Measurements from ENCODE around the gene MAD2L2.

MAD2L2 gene

DNA sequence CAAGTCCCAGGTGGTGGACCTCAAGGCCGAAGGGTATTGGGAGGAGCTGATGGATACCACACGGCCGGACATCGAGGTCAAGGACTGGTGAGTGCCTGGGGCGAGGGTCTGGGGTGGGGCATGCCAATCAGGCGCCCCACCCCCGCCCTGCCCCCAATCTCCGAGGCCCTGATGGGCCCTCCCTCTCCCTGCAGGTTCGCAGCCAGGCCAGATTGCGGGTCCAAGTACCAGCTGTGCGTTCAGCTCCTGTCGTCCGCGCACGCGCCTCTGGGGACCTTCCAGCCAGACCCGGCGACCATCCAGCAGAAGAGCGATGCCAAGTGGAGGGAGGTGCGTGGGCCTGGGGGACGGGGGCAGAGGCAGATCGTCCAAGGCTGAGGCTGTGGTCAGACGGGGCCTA is 22.4 kb downstream of the MAD2L2 start:
- H3K4me3 ChIP-seq (ENCODE audit: low read depth in 1 of 2, low read length in 2 of 2): no peak overlapping the region
- H3K27me3 ChIP-seq (ENCODE audit: control insufficient read depth in 1 of 2, insufficient read depth in 2 of 2, low read length in 2 of 2): no peaks in the 10 kb centered on the region
- H3K9me3 ChIP-seq (ENCODE audit: low read length): no peaks in the 10 kb centered on the region
- peaks cover 9% of the 10 kb centered on the region for H3K4me1 ChIP-seq (ENCODE audit: insufficient read depth, low read length)
- no peak overlapping the region for H3K9ac ChIP-seq (ENCODE audit: low read length)
- no peak overlapping the region for H3K27ac ChIP-seq (ENCODE audit: low read depth, low read length)
- peaks cover 16% of the 10 kb centered on the region for H3K36me3 ChIP-seq (ENCODE audit: insufficient read depth, low read length)

DNA sequence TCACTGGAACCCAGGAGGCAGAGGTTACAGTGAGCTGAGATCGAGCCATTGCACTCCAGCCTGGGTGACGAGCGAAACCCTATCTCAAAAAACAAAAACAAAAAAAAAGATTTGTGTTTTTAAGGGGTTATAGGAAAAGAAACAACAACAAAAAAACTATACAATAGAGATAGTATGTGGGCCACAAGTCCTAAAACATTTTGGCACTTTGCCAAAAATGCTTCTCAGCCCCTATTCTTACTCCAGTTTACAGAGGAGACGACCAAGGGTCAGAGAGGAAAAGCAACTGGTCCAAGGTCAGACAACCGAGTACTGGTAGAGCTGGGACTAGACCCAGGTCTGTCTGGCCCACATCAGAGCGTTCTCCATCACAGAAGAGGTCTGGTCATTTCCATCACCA is 23.3 kb downstream of the MAD2L2 start:
- H3K4me3 ChIP-seq (ENCODE audit: low read depth in 1 of 2, low read length in 2 of 2): no peak overlapping the region
- no peaks in the 10 kb centered on the region for H3K9me3 ChIP-seq (ENCODE audit: low read length)
- H3K9ac ChIP-seq (ENCODE audit: low read length): no peak overlapping the region
- peaks cover 16% of the 10 kb centered on the region for H3K36me3 ChIP-seq (ENCODE audit: insufficient read depth, low read length)
- H3K27ac ChIP-seq (ENCODE audit: low read depth, low read length): no peak overlapping the region
- no peaks in the 10 kb centered on the region for H3K27me3 ChIP-seq (ENCODE audit: control insufficient read depth in 1 of 2, insufficient read depth in 2 of 2, low read length in 2 of 2)
- peaks cover 9% of the 10 kb centered on the region for H3K4me1 ChIP-seq (ENCODE audit: insufficient read depth, low read length)

- Histone ChIP-seq H3K4me3 (ENCODE audit: low read depth in 1 of 2, low read length in 2 of 2) (peak overlapping the region; percentile 47), H3K9me3 (ENCODE audit: low read length) (no peaks in the 10 kb centered on the region), H3K4me1 (ENCODE audit: insufficient read depth, low read length) (peaks cover 11% of the 10 kb centered on the region), H3K27me3 (ENCODE audit: control insufficient read depth in 1 of 2, insufficient read depth in 2 of 2, low read length in 2 of 2) (peaks cover 1 to 8% of the 10 kb centered on the region in 2 donors), H3K27ac (ENCODE audit: low read depth, low read length) (no peak overlapping the region), H3K36me3 (ENCODE audit: insufficient read depth, low read length) (peaks cover 4% of the 10 kb centered on the region), H3K9ac (ENCODE audit: low read length) (peak overlapping the region; percentile 44)
Measured at GRCh38 chr1:11654939-11655808, 25.8 kb downstream of the MAD2L2 start.

- H3K4me1 ChIP-seq (ENCODE audit: insufficient read depth, low read length): peaks cover 16% of the 10 kb centered on the region
- H3K9ac ChIP-seq (ENCODE audit: low read length): peak within 1 kb of the TSS; percentile 44
- peaks cover 9 to 16% of the 10 kb centered on the region in 2 donors for H3K27me3 ChIP-seq (ENCODE audit: control insufficient read depth in 1 of 2, insufficient read depth in 2 of 2, low read length in 2 of 2)
Measured at GRCh38 chr1:11654137-11654938, 26.6 kb downstream of the MAD2L2 start, which contains the start of the genes FBXO2 and FBXO44. FBXO2 (minus strand) TSS chr1:11654429; CDS start chr1:11654340, 89 bp downstream. FBXO44 (plus strand) TSS chr1:11654877; CDS start chr1:11655836, 959 bp downstream.

GRCh38 chr1:11653861-11654136 is 27.1 kb downstream of the MAD2L2 start:
- H3K9me3 ChIP-seq (ENCODE audit: low read length): no peaks in the 10 kb centered on the region
- peaks cover 4% of the 10 kb centered on the region for H3K36me3 ChIP-seq (ENCODE audit: insufficient read depth, low read length)
- no peak overlapping the region for H3K4me3 ChIP-seq (ENCODE audit: low read depth in 1 of 2, low read length in 2 of 2)
- peaks cover 16% of the 10 kb centered on the region for H3K4me1 ChIP-seq (ENCODE audit: insufficient read depth, low read length)
- H3K9ac ChIP-seq (ENCODE audit: low read length): no peak overlapping the region
- peaks cover 10 to 18% of the 10 kb centered on the region in 2 donors for H3K27me3 ChIP-seq (ENCODE audit: control insufficient read depth in 1 of 2, insufficient read depth in 2 of 2, low read length in 2 of 2)
- no peak overlapping the region for H3K27ac ChIP-seq (ENCODE audit: low read depth, low read length)

More at GRCh38 chr1:11654137-11654938, 26.6 kb downstream of the MAD2L2 start, which contains the start of the genes FBXO2 and FBXO44:
- Histone ChIP-seq H3K27ac (ENCODE audit: low read depth, low read length) (no peak within 1 kb of the TSS), H3K9me3 (ENCODE audit: low read length) (no peaks in the 10 kb centered on the region), H3K4me3 (ENCODE audit: low read depth in 1 of 2, low read length in 2 of 2) (peak within 1 kb of the TSS; percentile 47 to 68), H3K36me3 (ENCODE audit: insufficient read depth, low read length) (peaks cover 4% of the 10 kb centered on the region)

DNA sequence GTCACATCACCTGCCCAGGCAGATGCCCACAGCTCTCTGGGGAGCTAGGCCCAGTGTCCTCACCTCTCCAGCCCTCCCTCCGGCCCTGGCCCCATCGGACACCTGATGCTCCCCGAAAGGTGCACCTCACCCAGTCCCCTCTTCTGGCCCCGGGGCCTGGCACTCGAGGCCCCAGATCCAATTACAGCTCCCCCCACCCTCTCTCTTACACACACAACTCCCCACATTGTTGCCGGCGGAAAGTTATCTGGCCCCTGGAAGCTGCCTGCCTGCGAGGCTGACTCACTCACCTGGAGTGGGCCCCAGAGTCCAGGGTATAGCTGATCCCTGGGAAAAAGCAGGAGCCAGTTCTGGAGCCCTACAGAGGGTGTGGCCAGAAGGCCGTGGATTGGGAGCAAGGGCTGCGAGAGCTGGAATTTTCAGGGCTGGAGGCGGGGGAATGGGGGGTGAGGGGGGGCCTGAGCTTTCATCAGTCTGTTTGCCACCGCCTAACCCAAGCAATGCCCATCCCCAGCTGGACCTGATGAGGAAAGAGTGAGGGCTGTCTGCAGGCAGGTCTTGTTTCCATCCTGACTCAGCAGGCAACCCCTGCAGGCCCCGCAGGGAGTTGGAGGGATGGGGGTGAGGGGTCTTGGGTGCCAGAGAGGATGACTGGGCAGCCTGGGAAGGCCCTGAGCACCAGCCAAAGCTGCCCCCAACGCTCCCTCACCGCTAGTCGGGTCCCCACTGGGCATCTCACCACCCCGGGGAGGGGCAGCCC is 27.7 kb downstream of the MAD2L2 start:
- peaks cover 19% of the 10 kb centered on the region for H3K4me1 ChIP-seq (ENCODE audit: insufficient read depth, low read length)
- no peak overlapping the region for H3K9ac ChIP-seq (ENCODE audit: low read length)
- no peaks in the 10 kb centered on the region for H3K9me3 ChIP-seq (ENCODE audit: low read length)
- no peak overlapping the region for H3K4me3 ChIP-seq (ENCODE audit: low read depth in 1 of 2, low read length in 2 of 2)
- no peak overlapping the region for H3K27ac ChIP-seq (ENCODE audit: low read depth, low read length)
- peaks cover 4% of the 10 kb centered on the region for H3K36me3 ChIP-seq (ENCODE audit: insufficient read depth, low read length)
- peaks cover 10 to 23% of the 10 kb centered on the region in 2 donors for H3K27me3 ChIP-seq (ENCODE audit: control insufficient read depth in 1 of 2, insufficient read depth in 2 of 2, low read length in 2 of 2)

GRCh38 chr1:11652203-11652780 is 28.7 kb downstream of the MAD2L2 start:
- no peak overlapping the region for H3K27ac ChIP-seq (ENCODE audit: low read depth, low read length)
- no peaks in the 10 kb centered on the region for H3K9me3 ChIP-seq (ENCODE audit: low read length)
- H3K4me1 ChIP-seq (ENCODE audit: insufficient read depth, low read length): peaks cover 23% of the 10 kb centered on the region
- no peak overlapping the region for H3K4me3 ChIP-seq (ENCODE audit: low read depth in 1 of 2, low read length in 2 of 2)
- H3K9ac ChIP-seq (ENCODE audit: low read length): no peak overlapping the region
- H3K27me3 ChIP-seq (ENCODE audit: control insufficient read depth in 1 of 2, insufficient read depth in 2 of 2, low read length in 2 of 2): peaks cover 10 to 24% of the 10 kb centered on the region in 2 donors
- peaks cover 4% of the 10 kb centered on the region for H3K36me3 ChIP-seq (ENCODE audit: insufficient read depth, low read length)

GRCh38 chr1:11651017-11651416 is 29.9 kb downstream of the MAD2L2 start:
- no peak overlapping the region for H3K9ac ChIP-seq (ENCODE audit: low read length)
- H3K4me3 ChIP-seq (ENCODE audit: low read depth in 1 of 2, low read length in 2 of 2): peak overlapping the region in 1 of 2 donors; percentile 8
- H3K36me3 ChIP-seq (ENCODE audit: insufficient read depth, low read length): no peaks in the 10 kb centered on the region

GRCh38 chr1:11650331-11650991 is 30.5 kb downstream of the MAD2L2 start:
- Histone ChIP-seq H3K27me3 (ENCODE audit: control insufficient read depth in 1 of 2, insufficient read depth in 2 of 2, low read length in 2 of 2) (peaks cover 10 to 28% of the 10 kb centered on the region in 2 donors), H3K9ac (ENCODE audit: low read length) (no peak overlapping the region), H3K4me1 (ENCODE audit: insufficient read depth, low read length) (peaks cover 18% of the 10 kb centered on the region), H3K36me3 (ENCODE audit: insufficient read depth, low read length) (no peaks in the 10 kb centered on the region), H3K9me3 (ENCODE audit: low read length) (no peaks in the 10 kb centered on the region), H3K4me3 (ENCODE audit: low read depth in 1 of 2, low read length in 2 of 2) (peak overlapping the region in 1 of 2 donors; percentile 8), H3K27ac (ENCODE audit: low read depth, low read length) (no peak overlapping the region)

More at GRCh38 chr1:11651017-11651416, 29.9 kb downstream of the MAD2L2 start:
- Histone ChIP-seq H3K27me3 (ENCODE audit: control insufficient read depth in 1 of 2, insufficient read depth in 2 of 2, low read length in 2 of 2) (peaks cover 10 to 28% of the 10 kb centered on the region in 2 donors), H3K9me3 (ENCODE audit: low read length) (no peaks in the 10 kb centered on the region), H3K27ac (ENCODE audit: low read depth, low read length) (no peak overlapping the region), H3K4me1 (ENCODE audit: insufficient read depth, low read length) (peaks cover 23% of the 10 kb centered on the region)

DNA sequence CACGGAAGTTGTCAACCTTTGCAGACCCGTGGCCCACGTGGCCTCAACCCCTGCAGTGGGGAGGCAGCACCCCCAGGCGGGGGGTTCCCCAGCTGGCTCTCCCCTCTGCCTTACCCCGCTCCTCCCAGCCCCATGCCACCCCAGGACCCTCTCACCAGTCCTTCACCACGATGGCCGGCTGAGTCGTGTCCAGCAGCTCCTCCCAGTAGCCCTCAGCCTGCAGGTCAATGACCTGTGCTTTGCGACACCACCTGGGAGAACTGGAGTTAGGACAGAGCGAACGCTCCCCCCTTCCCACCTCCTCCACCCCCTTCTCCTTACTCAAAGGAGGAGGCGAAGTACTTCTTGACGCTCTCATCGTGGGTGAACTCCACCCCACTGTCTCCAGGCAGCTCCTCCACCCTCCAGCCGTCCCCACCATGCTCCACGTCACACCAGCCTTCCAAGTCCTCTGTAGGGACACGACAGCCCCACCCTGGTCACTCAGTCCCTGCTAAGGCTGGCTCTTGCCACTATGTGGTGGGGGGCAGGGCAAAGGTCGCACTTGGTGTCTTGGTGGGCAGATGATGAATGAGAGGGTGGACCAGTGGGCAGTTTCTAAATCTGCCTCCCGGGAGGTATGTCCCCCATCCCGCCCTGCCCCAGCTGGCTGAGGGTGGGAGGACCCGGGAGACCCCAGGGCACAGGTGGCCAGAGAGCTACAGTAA is 31.2 kb downstream of the MAD2L2 start:
- H3K27me3 ChIP-seq (ENCODE audit: control insufficient read depth in 1 of 2, insufficient read depth in 2 of 2, low read length in 2 of 2): peaks cover 10 to 28% of the 10 kb centered on the region in 2 donors

More for the DNA sequence above, 31.2 kb downstream of the MAD2L2 start:
- H3K9me3 ChIP-seq (ENCODE audit: low read length): no peaks in the 10 kb centered on the region
- no peaks in the 10 kb centered on the region for H3K36me3 ChIP-seq (ENCODE audit: insufficient read depth, low read length)
- H3K9ac ChIP-seq (ENCODE audit: low read length): no peak overlapping the region
- peaks cover 14% of the 10 kb centered on the region for H3K4me1 ChIP-seq (ENCODE audit: insufficient read depth, low read length)
- no peak overlapping the region for H3K27ac ChIP-seq (ENCODE audit: low read depth, low read length)
- no peak overlapping the region for H3K4me3 ChIP-seq (ENCODE audit: low read depth in 1 of 2, low read length in 2 of 2)

Data from muscle layer of colon (tissue), 2 donors.